SH-SY5Y (cell line): ENCODE data around the gene ASGR1.

ENCODE experiments used
- GATA2 ChIP-seq: IDR thresholded peaks from 2 replicates; pipeline ENCODE4 v1.6.1; 2011; ENCODE audit warnings: mild to moderate bottlenecking, low read depth, low read length
- GATA3 ChIP-seq: IDR thresholded peaks from 2 replicates; pipeline ENCODE4 v1.6.1; 2011; ENCODE audit warnings: low read depth, mild to moderate bottlenecking, low read length, moderate library complexity

The ASGR1 gene

GRCh38 chr17:7179317-7180254 lies at the start of gene ASGR1:
Gene ASGR1 (minus strand): TSS chr17:7179370. CDS start chr17:7178563, 807 bp downstream.
- no peak for TF ChIP-seq GATA3
- TF ChIP-seq GATA2 = no peak

- TF ChIP-seq GATA2 = no peak
- no peak for TF ChIP-seq GATA3
Observed at GRCh38 chr17:7228920-7229319, 49.8 kb upstream of the ASGR1 start.

- no peak for TF ChIP-seq GATA2
- TF ChIP-seq GATA3 = no peak
Observed at GRCh38 chr17:7226721-7227710, 47.8 kb upstream of the ASGR1 start.

- no peak for TF ChIP-seq GATA2
- no peak for TF ChIP-seq GATA3
Observed at GRCh38 chr17:7225711-7226331, 46.7 kb upstream of the ASGR1 start.

- no peak for TF ChIP-seq GATA3
- TF ChIP-seq GATA2 = no peak
Observed at GRCh38 chr17:7224661-7225111, 45.5 kb upstream of the ASGR1 start.

GRCh38 chr17:7224110-7224509 lies 44.9 kb upstream of the ASGR1 start:
- no peak for TF ChIP-seq GATA2
- no peak for TF ChIP-seq GATA3

GRCh38 chr17:7223375-7223774 lies 44.2 kb upstream of the ASGR1 start:
- TF ChIP-seq GATA2 = peak; percentile 36; the same call in 1 of the 2 replicates
- no peak for TF ChIP-seq GATA3

GRCh38 chr17:7222972-7223292 lies 43.8 kb upstream of the ASGR1 start:
- TF ChIP-seq GATA3 (no peak), GATA2 (no peak)

GRCh38 chr17:7222093-7222971 lies 43.2 kb upstream of the ASGR1 start:
- TF ChIP-seq GATA3 (no peak), GATA2 (no peak)

- TF ChIP-seq GATA2 (no peak), GATA3 (no peak)
Observed at GRCh38 chr17:7221278-7222092, 42.3 kb upstream of the ASGR1 start.

GRCh38 chr17:7220593-7221277 lies 41.6 kb upstream of the ASGR1 start:
- TF ChIP-seq GATA2 = no peak
- no peak for TF ChIP-seq GATA3

GRCh38 chr17:7219812-7220592 lies 40.8 kb upstream of the ASGR1 start, which contains the start of the genes ACADVL and DLG4:
Gene ACADVL (plus strand): TSS chr17:7219938. CDS start chr17:7219985, 47 bp downstream.
Gene DLG4 (minus strand): TSS chr17:7219836.
- TF ChIP-seq GATA3 = no peak
- no peak for TF ChIP-seq GATA2
